Right atrium auricular region (tissue), 2 donors: Measurements from ENCODE around the gene PRDM11. TPM values are rescaled to one million over a fixed set of nuclear protein-coding genes. Genes with fewer than 3 reads are reported as not detected.

Experiments
- DNase-seq: peaks from one replicate; pipeline ENCODE4 v3.0.0-alpha.2; 2019; ENCODE audit warnings: low spot score
- H3K27ac ChIP-seq, 2 donors: fragments of 200-600 bp; sonication (generic); 1 replicate in 1 of 2; 2 replicates in 1 of 2; pipeline ENCODE4 v1.5.1; 2016 to 2019
- H3K27me3 ChIP-seq, 2 donors: fragments of 200-600 bp; sonication (generic); one replicate each; pipeline versions ENCODE4 v1.5.1 to v1.6.0; 2017 to 2019
- H3K36me3 ChIP-seq: fragments of 200-600 bp; sonication (generic); one replicate; pipeline ENCODE4 v1.5.1; 2016
- H3K4me1 ChIP-seq, 2 donors: fragments of 200-600 bp; sonication (generic); one replicate each; pipeline versions ENCODE4 v1.5.1 to v1.6.0; 2017 to 2019
- H3K4me3 ChIP-seq, 2 donors: fragments of 200-600 bp; sonication (generic); 1 replicate in 1 of 2; 2 replicates in 1 of 2; pipeline ENCODE4 v1.5.1; 2017 to 2019; ENCODE audit warnings: mild to moderate bottlenecking in 1 of 2, moderate library complexity in 1 of 2
- H3K9me3 ChIP-seq, 2 donors: fragments of 200-600 bp; sonication (generic); one replicate each; pipeline ENCODE4 v1.5.1; 2019
- CTCF ChIP-seq, 2 donors: fragments of 200-600 bp; sonication (generic); IDR thresholded peaks; one replicate each; pipeline ENCODE4 v1.5.1; 2019; ENCODE audit warnings: antibody characterized with exemption in 2 of 2
- total RNA-seq, 2 donors: library from RNA; depleted of rRNA; stranded (reverse); fragments of >200 nt; gene quantifications; one replicate each; pipeline ENCODE4 v1.1.0, GENCODE V29; 2016

The PRDM11 gene
- total RNA-seq, 2 donors from 2014 or later: 13.5 to 27.6 TPM

- H3K4me1 ChIP-seq: peaks cover 0 to 55% of the 10 kb centered on the region in 2 donors
- peak overlapping the region in 1 of 2 donors; percentile 40 for H3K27ac ChIP-seq
- peaks cover 16% of the 10 kb centered on the region for H3K36me3 ChIP-seq
- DNase-seq: no peak
- no peaks in the 10 kb centered on the region for H3K27me3 ChIP-seq
- no peak overlapping the region for H3K4me3 ChIP-seq
- H3K9me3 ChIP-seq: no peaks in the 10 kb centered on the region
- TF ChIP-seq CTCF (IDR thresholded peaks at IDR 0.05): no peak
Observed at GRCh38 chr11:45212566-45213315, 66.3 kb downstream of the PRDM11 start.

- Histone ChIP-seq H3K36me3 (peaks cover 16% of the 10 kb centered on the region), H3K9me3 (no peaks in the 10 kb centered on the region), H3K27me3 (no peaks in the 10 kb centered on the region), H3K4me3 (no peak overlapping the region), H3K4me1 (peaks cover 0 to 49% of the 10 kb centered on the region in 2 donors), H3K27ac (no peak overlapping the region)
- TF ChIP-seq CTCF (IDR thresholded peaks at IDR 0.05): no peak
- DNase-seq: no peak
Observed at GRCh38 chr11:45213316-45213665, 66.9 kb downstream of the PRDM11 start.

- no peak overlapping the region for H3K4me3 ChIP-seq
- no peak for DNase-seq
- H3K9me3 ChIP-seq: no peaks in the 10 kb centered on the region
- H3K27me3 ChIP-seq: no peaks in the 10 kb centered on the region
- no peak overlapping the region for H3K27ac ChIP-seq
- peaks cover 16% of the 10 kb centered on the region for H3K36me3 ChIP-seq
- H3K4me1 ChIP-seq: peaks cover 0 to 45% of the 10 kb centered on the region in 2 donors
- no peak for TF ChIP-seq CTCF (IDR thresholded peaks at IDR 0.05)
Observed at GRCh38 chr11:45213717-45214116, 67.3 kb downstream of the PRDM11 start.

- peaks cover 27% of the 10 kb centered on the region for H3K36me3 ChIP-seq
Observed at GRCh38 chr11:45215098-45215865, 68.8 kb downstream of the PRDM11 start.

GRCh38 chr11:45216031-45216430 is 69.6 kb downstream of the PRDM11 start:
- DNase-seq: no peak
- TF ChIP-seq CTCF (IDR thresholded peaks at IDR 0.05): no peak
- Histone ChIP-seq H3K27me3 (no peaks in the 10 kb centered on the region), H3K27ac (no peak overlapping the region), H3K4me3 (no peak overlapping the region), H3K9me3 (no peaks in the 10 kb centered on the region), H3K4me1 (peaks cover 0 to 22% of the 10 kb centered on the region in 2 donors), H3K36me3 (peaks cover 29% of the 10 kb centered on the region)

More at GRCh38 chr11:45215098-45215865, 68.8 kb downstream of the PRDM11 start:
- no peaks in the 10 kb centered on the region for H3K9me3 ChIP-seq
- H3K27ac ChIP-seq: peak overlapping the region; percentile 3 to 5
- no peak for TF ChIP-seq CTCF (IDR thresholded peaks at IDR 0.05)
- DNase-seq: no peak
- no peaks in the 10 kb centered on the region for H3K27me3 ChIP-seq
- H3K4me3 ChIP-seq: no peak overlapping the region
- peaks cover 0 to 29% of the 10 kb centered on the region in 2 donors for H3K4me1 ChIP-seq
